Measurements from ENCODE around the gene ZNF662.

GRCh38 chr3:42963269-42963668 is 57.3 kb downstream of the ZNF662 start:
- TF ChIP-seq CTCF (conservative IDR thresholded peaks at IDR 0.05 in 1 of 2, IDR thresholded peaks at IDR 0.05 in 1 of 2; ENCODE audit: low read depth in 1 of 2, low read length in 2 of 2) (no peak), EZH2 (IDR thresholded peaks at IDR 0.05; ENCODE audit: low read length, missing control alignments) (no peak)

Data from fibroblast of lung (primary cell).